HepG2 (cell line): ENCODE data around the gene MILR1. TPM values are rescaled to one million over a fixed set of nuclear protein-coding genes. Genes with fewer than 3 reads are reported as not detected.

ENCODE experiments used
- ATAC-seq: fragments of 200-7000 bp; cut with Tn5 transposase; 3 replicates; pipeline ENCODE4 v1.9.1; 2020; ENCODE audit warnings: mild to moderate bottlenecking, moderate library complexity
- BruUV-seq: library from RNA; stranded (reverse); fragments of 400-500 nt; replicated peaks from 2 replicates; lab custom pipeline; 2021; lab: Mats Ljungman, UMichigan
- CTCF ChIA-PET: fragments of 300-600 bp; formaldehyde crosslinking; extraction: SDS; loops from one replicate; lab custom pipeline; 2021; ENCODE audit warnings: low total read pairs, inconsistent platforms, low intra/inter-chr PET ratio; lab: Yijun Ruan, JAX
- POLR2A ChIA-PET: fragments of 350-600 bp; sonication (Branson Sonifier 250); formaldehyde crosslinking; loops from one replicate; lab custom pipeline; 2020; ENCODE audit warnings: antibody characterized with exemption, inconsistent platforms; lab: Yijun Ruan, JAX
- DNase-seq: peaks from one replicate; pipeline ENCODE4 v3.0.0-alpha.2; 2015; ENCODE audit warnings: low spot score
- FAIRE-seq: peaks from 3 replicates; lab custom pipeline; 2011; peaks lifted over from hg19 to GRCh38; lab: Jason Lieb, UNC
- H2AFZ ChIP-seq: one replicate; pipeline ENCODE4 v1.6.1; 2011; ENCODE audit warnings: low read length, inconsistent platforms
- H3K27ac ChIP-seq: fragments of 300-600 bp; 3 replicates; pipeline ENCODE4 v1.8.0; 2011; ENCODE audit warnings: mixed run types, mild to moderate bottlenecking, mixed read lengths, low read length, inconsistent platforms; ENCODE audit not compliant: insufficient read depth; ENCODE audit errors: extremely low read length
- H3K27me3 ChIP-seq, 2 experiments: fragments of 200-600 bp in 1 of 2; 2 replicates in 1 of 2; 3 replicates in 1 of 2; pipeline versions ENCODE4 v1.6.0 to v1.8.0; 2011; ENCODE audit warnings: low read length in 2 of 2, mild to moderate bottlenecking in 2 of 2, moderate library complexity in 2 of 2, inconsistent platforms in 1 of 2; ENCODE audit not compliant: insufficient read depth in 2 of 2, control insufficient read depth in 1 of 2
- H3K36me3 ChIP-seq, 2 experiments: fragments of 200-600 bp in 1 of 2; replicated peaks in 1 of 2; 2 replicates in 1 of 2; 3 replicates in 1 of 2; pipeline versions ENCODE4 v1.5.1 to v1.8.0; 2011; ENCODE audit warnings: low read length in 2 of 2, inconsistent platforms in 1 of 2; ENCODE audit not compliant: insufficient read depth in 2 of 2, control insufficient read depth in 1 of 2
- H3K4me1 ChIP-seq: 2 replicates; pipeline ENCODE4 v1.5.1; 2012; ENCODE audit warnings: low read length, inconsistent platforms; ENCODE audit not compliant: insufficient read depth
- H3K4me2 ChIP-seq: 2 replicates; pipeline ENCODE4 v1.6.0; 2011; ENCODE audit warnings: low read depth, low read length, inconsistent platforms
- H3K4me3 ChIP-seq, 3 experiments: fragments of 200-600 bp in 1 of 3; sonication (generic), shearing (Covaris generic) in 1 of 3; replicated peaks in 1 of 3; 2 replicates each; pipeline ENCODE4 v1.5.1; 2011 to 2016; ENCODE audit warnings: low read length in 3 of 3, inconsistent platforms in 2 of 3, low read depth in 2 of 3, mild to moderate bottlenecking in 2 of 3, control low read depth in 1 of 3, mixed read lengths in 1 of 3; ENCODE audit not compliant: insufficient read depth in 1 of 3
- H3K79me2 ChIP-seq: one replicate; pipeline ENCODE4 v1.6.1; 2011; ENCODE audit warnings: low read length, inconsistent platforms; ENCODE audit not compliant: insufficient read depth
- H3K9ac ChIP-seq: 2 replicates; pipeline ENCODE4 v1.6.0; 2011; ENCODE audit warnings: mild to moderate bottlenecking, low read depth, low read length, inconsistent platforms; ENCODE audit not compliant: insufficient read depth
- H3K9me3 ChIP-seq: 2 replicates; pipeline ENCODE4 v1.5.1; 2012; ENCODE audit warnings: mild to moderate bottlenecking, low read length
- H4K20me1 ChIP-seq: 2 replicates; pipeline ENCODE4 v1.6.0; 2011; ENCODE audit warnings: inconsistent platforms, mild to moderate bottlenecking, low read length, moderate library complexity; ENCODE audit not compliant: insufficient read depth
- HOXA9 ChIP-seq: sonication (generic); formaldehyde crosslinking; IDR thresholded peaks from 2 replicates; pipeline ENCODE4 v1.8.1; 2022; ENCODE audit warnings: missing genetic modification reagents, mild to moderate bottlenecking, moderate library complexity, borderline replicate concordance
- MTA1 ChIP-seq: sonication (generic); formaldehyde crosslinking; IDR thresholded peaks from 2 replicates; pipeline ENCODE4 v1.4.0; 2020; ENCODE audit warnings: missing genetic modification reagents, mild to moderate bottlenecking, borderline replicate concordance
- RCOR2 ChIP-seq: IDR thresholded peaks from 2 replicates; pipeline ENCODE4 v1.6.1; 2016; ENCODE audit warnings: missing biosample characterization, missing genetic modification reagents
- REL ChIP-seq: sonication (generic); formaldehyde crosslinking; conservative IDR thresholded peaks from 2 replicates; pipeline ENCODE4 v1.8.0; 2022; ENCODE audit warnings: mild to moderate bottlenecking, missing genetic modification reagents, moderate library complexity
- ZNF292 ChIP-seq: sonication (generic); formaldehyde crosslinking; IDR thresholded peaks from 2 replicates; pipeline ENCODE4 v1.8.1; 2022; ENCODE audit warnings: mild to moderate bottlenecking, low read depth, missing genetic modification reagents, borderline replicate concordance
- ZNF296 ChIP-seq: sonication (generic); formaldehyde crosslinking; conservative IDR thresholded peaks from 2 replicates; pipeline ENCODE4 v1.5.0; 2020; ENCODE audit warnings: mild to moderate bottlenecking, missing genetic modification reagents
- ZNF30 ChIP-seq: sonication (generic); formaldehyde crosslinking; IDR thresholded peaks from 2 replicates; pipeline ENCODE4 v1.5.0; 2020; ENCODE audit warnings: mild to moderate bottlenecking, missing genetic modification reagents
- ZNF629 ChIP-seq: sonication (generic); formaldehyde crosslinking; conservative IDR thresholded peaks from 2 replicates; pipeline ENCODE4 v1.5.0; 2020; ENCODE audit warnings: missing genetic modification reagents
- ZNF891 ChIP-seq: sonication (generic); formaldehyde crosslinking; IDR thresholded peaks from 2 replicates; pipeline ENCODE4 v1.5.0; 2020; ENCODE audit warnings: mild to moderate bottlenecking, missing genetic modification reagents
- WGBS: methylation state at CpG from one replicate; pipeline ENCODE4 v1.1.6; 2017; ENCODE audit warnings: low lambda C conversion rate; 5-methylcytosine and 5-hydroxymethylcytosine counted together
- in situ Hi-C: cut with HindIII; loops from 2 replicates; pipeline ENCODE4 v1.10.0; 2017; ENCODE audit warnings: low pct_unique_long_range_greater_than_20kb; ENCODE audit not compliant: extremely low pct_ligation_motif_present
- intact Hi-C: fragments of 100-400 bp; cut with micrococcal nuclease; formaldehyde crosslinking; loops from one replicate; pipeline ENCODE4 v1.10.0; 2022; ENCODE audit not compliant: unreplicated experiment
- polyA plus RNA-seq, 8 experiments: library from polyadenylated mRNA; depleted of rRNA in 3 of 8; stranded (reverse) in 7 of 8; unstranded in 1 of 8; fragments of >200 nt; fragmentation: Illumina TruSeq in 4 of 8; extraction: Trizol in 4 of 8; gene quantifications; 2 replicates each; pipeline versions ENCODE4 v1.2.1 to v1.2.3, GENCODE V29; 2011 to 2016; ENCODE audit warnings: low read depth in 4 of 8, missing spikeins in 1 of 8, mixed read lengths in 1 of 8; ENCODE audit not compliant: insufficient read depth in 1 of 8
- total RNA-seq, 5 experiments: library from RNA; depleted of rRNA; stranded (reverse); fragments of >200 nt; fragmentation: Illumina TruSeq; extraction: Trizol; gene quantifications; 2 replicates each; pipeline ENCODE4 v1.2.3, GENCODE V29; 2016; ENCODE audit warnings: low read depth in 1 of 5
- TF ChIP-seq, protein P1 (sequence below): sonication (generic); formaldehyde crosslinking; IDR thresholded peaks from 2 replicates; pipeline ENCODE4 v1.5.0; 2020; ENCODE audit warnings: missing genetic modification reagents

Gene MILR1
- total and polyA plus RNA-seq, 2 of the 13 experiments (the other 11 are each of a cell fraction or from before 2014, with no cell fraction given), result 0.27 to 1.7 TPM

DNA sequence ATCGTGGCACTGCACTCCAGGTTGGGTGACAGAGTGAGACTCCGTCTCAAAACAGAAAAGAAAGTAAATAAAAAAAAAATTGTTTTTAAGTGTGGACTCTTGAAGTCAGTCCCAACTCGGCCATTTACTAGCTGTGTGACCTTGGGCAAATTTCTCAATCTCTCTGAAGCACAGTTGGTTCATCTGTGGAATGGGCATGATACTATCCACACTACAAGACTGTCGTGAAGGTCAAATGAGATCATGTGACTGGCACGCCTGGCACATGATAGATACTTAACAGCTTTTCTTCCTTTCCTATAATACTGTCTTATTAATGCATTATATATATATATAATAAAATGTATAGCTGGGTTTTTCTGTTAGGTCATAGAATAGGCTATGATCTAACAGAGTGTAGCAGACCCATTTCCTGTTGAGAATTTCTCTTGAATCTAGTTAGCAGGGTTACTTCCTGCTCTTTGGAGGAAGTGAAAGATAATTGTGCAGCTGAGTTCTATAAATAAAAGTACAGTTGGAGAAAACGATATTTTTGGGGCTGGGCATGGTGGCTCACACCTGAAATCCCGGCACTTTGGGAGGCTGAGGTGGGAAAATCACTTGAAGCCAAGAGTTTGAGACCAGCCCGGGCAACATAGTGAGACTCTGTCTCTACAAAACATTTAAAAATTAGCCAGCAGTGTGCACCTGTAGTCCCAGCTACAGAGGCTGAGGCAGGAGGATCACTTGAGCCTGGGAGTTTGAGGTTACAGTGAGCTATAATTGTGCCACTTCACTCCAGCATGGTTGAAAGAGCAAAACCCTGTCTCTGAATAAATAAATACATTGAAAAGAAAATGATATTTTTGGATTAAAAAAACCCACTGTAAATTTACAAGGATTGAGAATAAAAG, 7.3 kb downstream of the MILR1 start:
- Histone ChIP-seq H3K4me2 (peak overlapping the region; percentile 33; the same call in 1 of the 2 replicates), H3K79me2 (no peaks in the 10 kb centered on the region), H4K20me1 (no peaks in the 10 kb centered on the region), H3K27ac (no peak overlapping the region), H3K4me1 (peaks cover 7% of the 10 kb centered on the region; the same call in 1 of the 2 replicates), H3K27me3 (peaks cover 0 to 11% of the 10 kb centered on the region in 2 experiments; a peak in 3 of 5 replicates), H2AFZ (no peak overlapping the region), H3K4me3 (no peak overlapping the region), H3K9me3 (no peaks in the 10 kb centered on the region), H3K9ac (no peak overlapping the region), H3K36me3 (no peaks in the 10 kb centered on the region)
- FAIRE-seq (no peak), ATAC-seq (no peak), DNase-seq (no peak)
- in situ Hi-C loops (no loop called here), intact Hi-C loops (no loop called here)
- TF ChIP-seq RCOR2 (CRISPR knock-in tag), result 0 out of 2 replicates have a peak, but pooled peaks have one; percentile 17
- no peak for TF ChIP-seq ZNF30 (CRISPR knock-in tag)
- peak; percentile 89 for TF ChIP-seq ZNF629 (CRISPR knock-in tag)
- CTCF ChIA-PET, result no interaction called here
- POLR2A ChIA-PET, result interaction anchor here (1.3 kb wide), 1 partner anchor 41 kb away, joined by 3 read pairs; the partner anchor contains the start of gene POLG2
- WGBS, result 29% methylated on average over 8 of the region's 8 CpGs
- BruUV-seq, result no TSS peak

DNA sequence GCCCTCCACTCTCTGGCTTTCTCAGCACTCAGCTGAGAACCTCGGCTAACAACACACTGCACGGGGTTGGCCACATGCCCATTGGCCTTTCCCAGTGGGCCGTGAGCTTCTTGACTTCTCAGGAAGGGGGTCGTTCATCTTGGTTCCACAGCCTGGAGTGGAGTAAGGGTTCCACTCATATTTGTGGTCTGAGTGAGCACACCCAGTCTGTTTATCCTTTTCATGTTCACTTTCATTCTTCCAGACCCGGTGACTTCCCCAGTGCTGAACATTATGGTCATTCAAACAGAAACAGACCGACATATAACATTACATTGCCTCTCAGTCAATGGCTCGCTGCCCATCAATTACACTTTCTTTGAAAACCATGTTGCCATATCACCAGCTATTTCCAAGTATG, 8.2 kb downstream of the MILR1 start:
- intact Hi-C loops (no loop called here), in situ Hi-C loops (no loop called here)
- no peaks in the 10 kb centered on the region for H3K36me3 ChIP-seq
- H3K9me3 ChIP-seq, result no peaks in the 10 kb centered on the region
- POLR2A ChIA-PET, result no interaction called here
- H3K27me3 ChIP-seq, result peaks cover 0 to 11% of the 10 kb centered on the region in 2 experiments; a peak in 3 of 5 replicates
- no peak overlapping the region for H3K4me3 ChIP-seq
- no peak overlapping the region for H2AFZ ChIP-seq
- H3K4me2 ChIP-seq, result peak overlapping the region; percentile 43; the same call in 1 of the 2 replicates
- no peak overlapping the region for H3K27ac ChIP-seq
- DNase-seq (no peak), FAIRE-seq (no peak), ATAC-seq (no peak; the same call in 2 of the 3 replicates)
- TF ChIP-seq, protein P1, sequence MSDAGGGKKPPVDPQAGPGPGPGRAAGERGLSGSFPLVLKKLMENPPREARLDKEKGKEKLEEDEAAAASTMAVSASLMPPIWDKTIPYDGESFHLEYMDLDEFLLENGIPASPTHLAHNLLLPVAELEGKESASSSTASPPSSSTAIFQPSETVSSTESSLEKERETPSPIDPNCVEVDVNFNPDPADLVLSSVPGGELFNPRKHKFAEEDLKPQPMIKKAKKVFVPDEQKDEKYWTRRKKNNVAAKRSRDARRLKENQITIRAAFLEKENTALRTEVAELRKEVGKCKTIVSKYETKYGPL (CRISPR knock-in tag), result no peak
- TF ChIP-seq MTA1 (CRISPR knock-in tag), result no peak
- TF ChIP-seq REL, result no peak
- TF ChIP-seq HOXA9 (CRISPR knock-in tag), result no peak
- TF ChIP-seq ZNF891 (CRISPR knock-in tag), result no peak
- no peak for TF ChIP-seq ZNF292 (CRISPR knock-in tag)
- no peak for TF ChIP-seq ZNF296 (CRISPR knock-in tag)
- WGBS, result 29% methylated on average over 7 of the region's 7 CpGs
- CTCF ChIA-PET, result no interaction called here
- H3K79me2 ChIP-seq, result no peaks in the 10 kb centered on the region
- H4K20me1 ChIP-seq, result no peaks in the 10 kb centered on the region
- H3K9ac ChIP-seq, result no peak overlapping the region
- BruUV-seq, result no TSS peak
- H3K4me1 ChIP-seq, result peaks cover 7% of the 10 kb centered on the region; the same call in 1 of the 2 replicates
